ENCODE data around the gene EIF3A.

DNA sequence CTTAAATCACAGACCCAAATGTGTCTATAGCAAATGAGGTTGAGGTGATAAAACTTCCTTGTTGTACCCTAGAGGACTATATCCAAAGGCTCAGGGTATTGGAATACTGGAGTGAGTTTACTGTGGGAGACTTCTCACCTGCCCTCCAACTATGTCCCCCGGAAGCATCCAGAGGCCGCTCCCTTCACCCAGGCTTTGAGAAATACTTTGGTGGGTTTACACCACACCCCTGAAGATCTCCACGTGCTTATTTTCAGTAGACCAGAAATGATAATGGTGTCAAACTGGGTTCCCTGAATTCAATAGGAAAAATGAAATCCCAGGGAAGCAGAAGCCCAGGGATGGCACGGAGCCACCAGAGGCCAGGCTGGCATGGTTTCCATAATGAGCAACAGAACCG is 82.4 kb downstream of the EIF3A start:
- TF ChIP-seq, protein P1, sequence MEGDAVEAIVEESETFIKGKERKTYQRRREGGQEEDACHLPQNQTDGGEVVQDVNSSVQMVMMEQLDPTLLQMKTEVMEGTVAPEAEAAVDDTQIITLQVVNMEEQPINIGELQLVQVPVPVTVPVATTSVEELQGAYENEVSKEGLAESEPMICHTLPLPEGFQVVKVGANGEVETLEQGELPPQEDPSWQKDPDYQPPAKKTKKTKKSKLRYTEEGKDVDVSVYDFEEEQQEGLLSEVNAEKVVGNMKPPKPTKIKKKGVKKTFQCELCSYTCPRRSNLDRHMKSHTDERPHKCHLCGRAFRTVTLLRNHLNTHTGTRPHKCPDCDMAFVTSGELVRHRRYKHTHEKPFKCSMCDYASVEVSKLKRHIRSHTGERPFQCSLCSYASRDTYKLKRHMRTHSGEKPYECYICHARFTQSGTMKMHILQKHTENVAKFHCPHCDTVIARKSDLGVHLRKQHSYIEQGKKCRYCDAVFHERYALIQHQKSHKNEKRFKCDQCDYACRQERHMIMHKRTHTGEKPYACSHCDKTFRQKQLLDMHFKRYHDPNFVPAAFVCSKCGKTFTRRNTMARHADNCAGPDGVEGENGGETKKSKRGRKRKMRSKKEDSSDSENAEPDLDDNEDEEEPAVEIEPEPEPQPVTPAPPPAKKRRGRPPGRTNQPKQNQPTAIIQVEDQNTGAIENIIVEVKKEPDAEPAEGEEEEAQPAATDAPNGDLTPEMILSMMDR (IDR thresholded peaks at IDR 0.05): no peak
- TF ChIP-seq POLR2A (IDR thresholded peaks at IDR 0.05): no peak
